KG1 (cell line): Measurements from ENCODE around the gene MPZL1.
A peak's percentile ranks its signal among the peaks of the same experiment; 100 is the strongest.
"Not testable (repeated sequence)": the region's sequence is repeated elsewhere in the genome, so short reads cannot be mapped to it uniquely, and the experiment has no call there.

Experiments used
- DNase-seq: peaks from one replicate; lab custom pipeline; 2025; lab: John Stamatoyannopoulos, UW

The MPZL1 gene

DNA sequence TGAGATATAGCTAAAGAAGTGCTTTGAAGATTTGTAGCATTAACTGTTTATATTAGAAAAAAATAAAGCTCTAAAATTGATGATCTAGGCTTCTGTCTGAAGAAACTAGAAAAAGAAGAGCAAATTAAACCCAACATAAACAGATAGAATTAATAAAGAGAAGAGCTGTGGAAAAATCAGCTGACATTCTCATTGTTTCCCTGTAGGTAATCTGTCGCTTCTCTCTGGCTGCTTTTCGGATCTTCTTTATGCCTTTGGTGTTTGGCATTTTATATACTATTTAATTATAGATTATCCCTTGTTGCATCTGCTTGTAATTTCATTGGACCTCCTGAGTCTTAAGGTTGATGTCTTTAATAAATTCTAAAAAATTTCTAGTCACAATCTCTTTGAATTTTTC, 59.8 kb downstream of the MPZL1 start:
- DNase-seq, result no peak

DNA sequence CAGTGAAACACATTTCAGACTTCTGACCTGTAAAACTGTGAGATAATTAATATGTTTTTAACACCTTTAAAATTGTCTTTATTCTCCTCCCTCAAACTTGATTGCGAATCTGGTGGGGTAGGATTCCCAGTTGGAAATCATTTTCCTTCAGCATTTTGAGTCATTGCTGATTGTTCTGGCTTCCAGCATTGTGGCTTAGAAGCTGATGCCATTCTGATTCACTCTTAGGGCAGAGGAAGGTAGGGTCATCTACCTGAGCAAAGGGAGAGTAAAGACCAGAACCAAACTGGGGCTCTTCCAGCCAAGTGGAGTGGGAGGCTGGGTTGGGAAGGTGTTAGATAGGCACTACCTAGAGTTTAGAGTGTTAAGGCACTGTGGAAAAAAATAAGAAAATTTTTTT, 61.2 kb downstream of the MPZL1 start:
- no peak for DNase-seq

DNA sequence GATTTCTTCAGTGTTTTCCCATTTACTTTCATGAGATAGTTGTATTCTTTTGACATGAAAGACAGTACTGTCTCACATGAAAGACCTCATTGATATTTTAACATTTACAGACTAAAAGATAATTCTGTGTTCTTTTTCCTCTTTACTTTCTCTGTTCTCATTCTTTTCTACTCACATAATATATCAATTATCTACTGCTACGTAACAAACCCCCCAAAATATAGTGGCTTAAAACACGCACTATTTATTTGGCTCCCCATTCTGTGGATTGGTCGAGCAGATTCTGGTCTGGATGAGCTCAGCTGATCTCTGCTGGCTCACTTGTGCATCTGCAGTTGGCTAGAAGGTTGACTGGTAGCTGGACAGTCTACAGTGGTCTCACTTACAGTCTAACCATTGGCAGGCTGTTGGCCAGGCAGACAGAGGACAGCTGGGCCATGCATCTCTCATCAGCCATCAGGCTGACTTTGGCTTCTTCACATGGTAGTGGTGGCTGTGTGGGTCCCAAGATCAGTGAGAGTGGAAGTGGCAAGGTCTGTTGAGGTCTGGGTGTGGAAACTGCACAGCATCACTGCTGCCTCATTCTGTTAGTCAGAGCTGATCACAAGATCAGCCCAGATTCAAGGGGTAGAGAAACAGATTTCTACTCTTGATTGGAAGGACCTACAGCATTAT, 63.2 kb downstream of the MPZL1 start:
- DNase-seq, result no peak

DNA sequence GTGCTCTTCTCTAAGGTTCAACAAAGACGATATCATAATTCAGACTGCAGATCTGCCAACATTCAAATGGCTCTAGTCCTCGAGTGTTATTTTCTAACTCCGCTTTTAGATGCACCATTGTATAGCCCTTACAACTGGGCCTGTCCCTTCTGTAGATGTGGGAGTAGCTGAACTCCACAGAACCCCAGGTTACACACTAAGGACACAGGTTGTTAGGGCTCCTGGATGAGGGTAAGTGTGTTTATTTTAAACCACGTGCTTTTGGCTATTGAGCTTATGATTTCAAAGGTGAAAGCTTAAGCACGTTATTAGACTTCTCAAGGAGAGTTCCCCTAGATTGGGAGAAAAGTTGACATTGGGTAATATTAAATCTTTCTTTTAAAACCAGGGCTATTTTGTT, 64.7 kb downstream of the MPZL1 start:
- DNase-seq, result no peak

DNA sequence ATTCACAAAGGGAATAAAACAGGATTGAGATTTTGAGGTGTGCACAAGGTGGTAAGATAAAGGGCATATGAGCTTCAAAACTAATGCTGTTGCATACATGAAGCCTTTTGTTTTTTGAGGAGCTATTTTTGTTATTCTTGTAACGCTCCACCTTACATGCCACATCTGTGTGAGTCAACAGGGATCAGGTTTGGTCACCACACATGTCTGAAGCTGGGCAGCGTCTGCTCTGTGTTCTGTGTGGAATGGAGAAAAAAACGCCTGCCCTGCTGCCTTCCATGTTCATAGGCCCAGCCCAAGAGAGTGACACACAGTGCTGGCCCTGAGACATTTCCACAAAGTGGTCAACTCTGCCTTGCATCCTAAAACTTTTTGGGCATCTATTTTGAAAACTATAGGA, 67.7 kb downstream of the MPZL1 start:
- no peak for DNase-seq

DNA sequence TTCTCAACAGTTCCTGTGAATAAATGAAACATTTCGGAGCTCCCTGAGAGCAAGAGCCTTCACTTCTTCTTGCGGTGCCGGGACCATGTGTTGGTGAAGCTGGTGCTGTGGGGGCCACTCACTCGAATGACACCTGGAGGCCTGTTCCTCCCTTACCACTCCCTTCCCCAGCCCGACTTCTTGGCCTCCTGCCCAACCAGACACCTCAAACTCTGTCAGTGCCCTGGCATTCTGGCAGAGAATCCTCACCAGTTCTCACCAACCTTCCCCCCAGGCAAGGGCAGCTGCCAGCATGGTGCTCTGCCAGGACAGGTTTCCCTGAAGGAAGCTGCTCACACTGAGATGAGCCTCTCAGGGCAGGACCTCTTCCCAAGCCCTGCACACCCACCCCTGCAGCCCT, 68.3 kb downstream of the MPZL1 start:
- DNase-seq, result no peak

DNA sequence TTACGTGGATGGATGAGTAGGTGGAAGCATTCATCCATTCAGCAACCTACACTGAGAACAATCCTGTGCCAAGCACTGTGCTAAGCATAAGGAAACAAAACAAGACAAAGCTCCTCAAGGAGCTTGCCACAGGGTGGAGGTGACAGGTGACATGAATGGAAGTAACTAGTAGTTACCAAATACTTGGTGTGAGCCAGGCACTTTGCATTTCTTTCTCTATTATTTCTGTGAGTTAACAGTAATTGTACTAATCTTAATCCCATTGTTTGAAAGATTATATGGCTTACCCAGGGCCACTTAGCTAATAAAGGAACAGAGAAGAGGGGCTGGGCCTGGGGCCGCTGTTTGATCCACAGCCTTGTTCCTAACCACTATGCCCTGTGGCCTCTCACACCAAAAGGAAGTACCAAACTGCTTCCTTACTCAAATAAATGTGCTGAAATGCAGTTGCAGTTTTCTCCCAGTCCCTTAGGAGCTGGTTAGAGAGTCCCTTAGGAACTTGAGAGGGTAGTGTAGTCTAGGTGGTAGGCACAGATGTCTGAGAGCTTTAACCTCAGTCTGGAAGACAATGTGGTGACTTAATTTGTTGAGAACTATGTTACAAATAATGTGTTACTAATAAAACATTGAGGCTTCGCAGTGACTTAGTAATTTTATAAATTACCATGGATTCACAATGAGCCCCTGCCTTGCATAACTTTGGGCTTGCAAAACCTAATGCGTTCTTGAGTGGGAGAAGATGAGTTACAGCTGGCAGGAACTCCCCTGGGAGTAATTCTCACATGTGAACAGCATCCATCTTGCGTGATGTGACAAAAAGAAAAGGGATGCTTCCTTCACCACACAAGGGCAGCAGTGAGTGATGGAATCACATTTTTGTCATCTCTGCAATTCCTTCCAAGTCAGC, 69.8 kb downstream of the MPZL1 start:
- no peak for DNase-seq

DNA sequence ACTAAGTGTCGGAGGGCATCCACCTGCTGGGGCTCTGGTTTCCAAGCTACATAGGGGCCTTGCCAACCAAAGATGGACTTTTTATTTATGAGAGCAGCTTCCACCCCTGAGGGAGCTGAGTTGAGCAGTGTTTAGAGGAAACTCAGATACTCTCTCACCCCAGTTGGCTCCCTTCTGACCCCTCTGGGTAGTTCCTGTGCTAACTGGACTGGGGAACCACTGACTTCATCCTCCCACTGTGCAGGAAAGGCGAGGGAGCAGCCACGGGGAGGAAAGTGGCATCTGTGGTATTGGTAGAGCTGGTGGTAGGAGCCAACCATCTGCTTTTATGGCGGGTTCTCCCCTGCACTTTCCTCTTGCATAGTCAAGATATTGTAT, 70.4 kb downstream of the MPZL1 start:
- DNase-seq, result no peak

DNA sequence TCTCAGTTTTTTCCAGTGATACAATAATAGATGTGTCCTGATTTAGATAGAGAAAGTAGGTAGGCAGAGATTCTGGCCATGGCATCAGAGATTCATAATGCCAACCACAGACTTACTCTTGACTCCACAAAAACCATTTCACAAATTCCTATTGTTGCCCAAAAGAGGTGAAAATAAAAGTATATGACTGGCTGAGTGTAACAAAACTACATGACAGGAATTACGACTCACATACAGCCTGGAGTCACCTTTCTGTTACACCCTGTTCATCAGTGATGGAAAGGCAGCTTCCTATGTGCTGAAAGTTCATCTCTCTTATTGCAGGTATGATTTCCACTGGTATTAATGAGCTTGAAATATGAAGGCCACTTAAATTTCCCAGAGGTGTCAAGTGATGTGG, 72.3 kb downstream of the MPZL1 start:
- no peak for DNase-seq

DNA sequence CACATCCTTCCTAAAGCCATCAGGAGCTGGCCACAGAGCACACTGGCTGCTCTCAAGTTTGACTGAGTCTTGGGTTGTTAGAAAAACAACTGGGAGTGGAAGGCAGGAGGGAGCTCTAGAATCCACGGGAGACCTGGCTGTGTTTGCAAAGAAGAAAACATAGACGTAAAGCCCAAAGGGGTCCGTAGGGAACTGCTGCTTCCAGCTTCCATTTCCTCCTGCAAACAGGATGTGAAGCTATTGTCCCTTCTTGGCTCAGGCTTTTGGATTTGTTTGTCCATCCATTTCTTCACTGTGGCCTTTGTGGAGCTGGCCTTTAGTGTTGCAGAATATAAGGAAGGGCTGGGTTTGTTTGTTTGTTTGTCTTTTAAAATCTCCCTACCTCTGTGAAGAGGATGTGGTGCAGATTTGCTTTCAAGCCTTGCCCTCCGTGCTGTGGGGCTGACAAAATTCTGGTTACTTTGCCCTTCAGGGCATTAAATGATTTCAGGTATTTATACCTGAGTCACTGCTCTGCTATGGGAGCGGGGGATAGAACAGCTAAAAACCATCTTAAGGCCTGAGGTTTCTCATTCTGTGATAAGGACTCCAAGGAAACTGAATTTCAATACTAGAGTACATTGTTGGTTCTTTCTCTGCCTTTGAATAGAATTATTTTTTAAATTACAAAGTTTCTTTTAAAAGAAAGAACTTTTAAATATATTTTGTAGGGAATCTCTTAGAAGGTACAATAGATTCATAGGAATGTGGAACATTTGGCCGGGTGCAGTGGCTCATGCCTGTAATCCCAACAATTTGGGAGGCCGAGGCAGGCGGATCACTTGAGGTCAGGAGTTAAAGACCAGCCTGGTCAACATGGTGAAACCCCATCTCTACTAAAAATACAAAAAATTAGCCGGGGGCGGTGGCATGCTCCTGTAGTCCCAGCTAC, 74.3 kb downstream of the MPZL1 start:
- no peak for DNase-seq

DNA sequence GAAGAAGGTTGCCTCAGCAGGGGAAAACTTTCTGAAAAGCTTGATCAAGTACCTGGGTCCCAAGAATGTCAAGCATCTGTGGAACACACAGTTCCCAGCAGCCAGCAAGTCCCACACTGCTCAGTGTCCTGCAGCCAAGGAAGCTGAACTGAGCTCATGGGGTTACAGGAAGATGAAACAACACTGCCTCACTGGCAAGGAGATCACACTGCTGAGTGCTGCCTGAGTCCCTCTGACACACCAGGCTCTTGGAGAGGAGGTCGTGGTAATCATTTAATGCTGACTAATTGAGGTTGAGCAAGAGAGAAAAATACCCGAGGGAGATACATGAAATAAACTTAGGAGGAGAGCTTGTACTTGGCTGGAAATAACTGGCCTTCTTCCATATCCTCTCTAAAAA, 75.2 kb downstream of the MPZL1 start:
- DNase-seq, result no peak

DNA sequence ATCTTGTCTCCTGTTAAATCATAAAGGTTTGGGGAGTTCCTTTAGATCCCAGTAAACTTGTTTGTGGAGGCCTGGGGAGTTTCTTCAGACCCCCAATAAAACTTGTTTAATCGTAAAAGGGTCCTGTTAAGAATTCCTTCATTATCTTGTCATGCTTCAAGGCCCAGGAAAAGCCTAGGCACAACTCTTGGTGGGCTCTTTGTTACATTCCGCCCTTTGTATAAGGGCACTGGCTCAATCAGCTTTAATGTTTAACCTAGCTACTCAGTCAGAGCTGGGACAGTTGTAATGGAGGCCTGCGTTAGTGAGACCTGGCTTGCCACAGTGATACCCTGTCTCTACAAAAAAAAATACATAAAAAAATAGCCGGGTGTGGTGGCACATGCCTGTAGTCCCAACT, 77.2 kb downstream of the MPZL1 start:
- no peak for DNase-seq

DNA sequence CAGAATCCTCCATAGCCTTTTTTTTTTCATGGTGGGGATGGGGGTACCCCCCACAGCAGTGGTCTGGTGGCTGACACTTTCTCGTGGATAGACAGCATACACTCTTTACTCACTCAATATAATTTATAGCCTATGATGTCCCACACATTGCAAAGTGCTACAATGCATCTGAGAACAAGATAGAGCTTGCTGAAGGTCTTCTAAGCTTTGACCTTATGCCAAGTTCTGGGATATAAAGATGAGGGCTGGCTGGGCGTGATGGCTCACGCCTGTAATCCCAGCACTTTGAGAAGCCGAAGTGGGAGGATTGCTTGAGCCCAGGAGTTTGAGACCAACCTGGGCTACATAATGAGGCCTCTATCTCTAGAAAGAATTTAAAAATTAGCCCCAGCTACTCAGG, 78.0 kb downstream of the MPZL1 start:
- no peak for DNase-seq

DNA sequence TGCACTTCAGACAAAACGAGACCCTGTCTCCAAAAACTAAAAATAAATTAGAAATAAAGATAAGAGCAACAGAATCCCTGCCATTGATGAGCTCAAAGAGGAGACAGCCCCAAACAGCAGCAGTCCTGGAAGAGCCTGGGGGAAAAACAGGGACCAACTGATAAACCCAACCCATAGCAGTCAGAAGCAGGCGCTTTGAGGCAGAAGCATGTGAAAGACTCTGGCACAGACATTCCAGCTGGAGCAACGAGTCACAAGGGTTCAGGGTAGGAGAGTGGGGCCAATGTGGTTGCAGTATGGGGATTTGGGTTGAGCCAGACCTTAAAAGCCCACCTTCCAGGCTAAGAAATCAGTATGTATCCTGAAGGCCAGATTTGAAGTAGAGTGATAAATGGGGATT, 78.5 kb downstream of the MPZL1 start:
- no peak for DNase-seq

DNA sequence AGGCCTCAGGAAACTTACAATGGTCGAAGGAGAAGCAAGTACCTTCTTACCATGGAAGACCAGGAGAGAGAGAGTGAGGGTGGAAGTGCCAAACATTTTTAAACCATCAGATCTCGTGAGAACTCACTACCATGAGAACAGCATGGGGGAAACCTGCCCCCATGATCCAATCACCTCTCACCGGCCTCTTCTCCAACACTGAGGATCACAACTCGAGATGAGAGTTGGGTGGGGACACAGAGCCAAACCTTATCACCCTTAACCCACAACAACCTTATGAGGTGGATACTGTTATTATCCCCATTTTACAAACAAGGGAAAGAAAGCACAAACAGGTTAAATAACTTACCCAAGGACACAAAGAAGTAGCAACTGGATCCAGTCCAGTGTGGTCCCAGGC, 80.5 kb downstream of the MPZL1 start:
- DNase-seq, result no peak

DNA sequence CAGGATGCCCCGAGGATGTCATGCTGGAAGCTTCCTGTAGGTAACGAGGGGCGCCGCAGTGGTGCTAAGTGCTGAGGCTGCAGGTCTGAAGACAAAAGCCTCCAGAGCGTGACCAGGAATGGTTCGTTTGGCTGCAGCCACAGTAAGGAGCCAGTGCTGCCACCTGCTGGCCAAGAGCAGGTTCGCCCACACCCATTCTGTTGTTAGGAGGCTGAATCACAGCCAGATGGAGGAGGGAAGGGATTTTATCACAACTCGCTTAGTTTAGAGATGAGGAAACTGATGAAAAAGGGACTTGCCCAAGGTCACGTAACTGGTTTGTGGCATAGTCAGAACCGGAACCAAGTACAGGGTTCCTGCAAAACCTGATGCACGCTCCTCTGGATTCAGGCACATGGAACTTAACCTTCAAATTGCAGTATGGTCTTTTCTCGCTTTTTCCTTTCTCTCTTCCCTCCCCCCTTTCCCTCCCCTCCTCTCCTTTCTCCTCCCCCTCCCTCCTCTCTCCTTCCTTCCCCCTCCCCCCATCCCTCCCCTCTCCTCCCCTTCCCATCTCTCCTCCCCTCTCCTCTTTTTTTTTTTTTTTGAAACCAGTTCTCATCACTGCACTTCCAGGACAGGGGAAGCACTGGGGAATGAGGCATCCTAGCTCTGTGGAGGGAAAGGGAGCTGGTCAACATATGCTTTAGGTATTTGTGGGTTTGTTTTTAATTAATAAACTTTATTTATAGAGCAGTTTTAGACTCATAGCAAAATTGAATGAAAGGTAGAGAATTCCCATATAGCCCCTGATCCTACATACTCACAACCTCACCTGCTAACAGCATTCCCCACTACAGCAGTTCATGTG, 81.8 kb downstream of the MPZL1 start:
- DNase-seq, result peak; percentile 85

DNA sequence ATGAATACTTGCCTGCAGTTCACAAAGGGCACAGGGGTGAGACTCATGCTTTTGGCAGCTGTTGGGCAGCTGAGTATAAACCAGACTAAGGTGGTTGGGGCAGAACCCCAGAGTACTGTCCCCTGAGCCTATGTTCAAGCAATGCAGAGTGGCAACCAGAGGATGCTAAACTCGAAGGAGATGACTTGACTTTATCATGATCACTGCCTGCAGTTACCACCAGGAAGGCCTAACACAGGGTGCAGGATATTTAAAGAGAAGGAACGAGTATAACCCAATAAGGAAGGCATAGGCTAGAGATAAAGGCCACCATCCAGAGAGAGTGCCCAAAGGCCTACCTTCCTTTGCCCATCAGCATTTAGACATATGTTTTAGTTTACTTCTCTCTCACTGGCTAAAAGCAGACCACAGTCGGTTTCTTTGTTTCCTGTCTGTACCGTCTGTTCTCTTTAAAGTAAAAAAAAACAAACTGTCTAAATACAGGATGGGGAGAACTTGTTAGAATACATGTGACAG, 83.3 kb downstream of the MPZL1 start:
- DNase-seq, result peak; percentile 61

DNA sequence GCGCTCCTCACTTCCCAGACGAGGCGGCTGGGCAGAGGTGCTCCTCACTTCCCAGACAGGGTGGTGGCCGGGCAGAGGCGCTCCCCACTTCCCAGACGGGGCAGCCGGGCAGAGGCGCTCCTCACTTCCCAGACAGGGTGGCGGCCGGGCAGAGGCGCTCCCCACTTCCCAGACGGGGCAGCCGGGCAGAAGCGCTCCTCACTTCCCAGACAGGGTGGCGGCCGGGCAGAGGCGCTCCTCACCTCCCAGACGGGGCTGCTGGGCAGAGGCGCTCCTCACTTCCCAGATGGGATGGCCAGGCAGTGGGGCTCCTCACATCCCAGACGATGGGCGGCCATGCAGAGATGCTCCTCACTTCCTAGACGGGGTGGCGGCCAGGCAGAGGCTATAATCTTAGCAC, 84.5 kb downstream of the MPZL1 start:
- not testable (repeated sequence) for DNase-seq

DNA sequence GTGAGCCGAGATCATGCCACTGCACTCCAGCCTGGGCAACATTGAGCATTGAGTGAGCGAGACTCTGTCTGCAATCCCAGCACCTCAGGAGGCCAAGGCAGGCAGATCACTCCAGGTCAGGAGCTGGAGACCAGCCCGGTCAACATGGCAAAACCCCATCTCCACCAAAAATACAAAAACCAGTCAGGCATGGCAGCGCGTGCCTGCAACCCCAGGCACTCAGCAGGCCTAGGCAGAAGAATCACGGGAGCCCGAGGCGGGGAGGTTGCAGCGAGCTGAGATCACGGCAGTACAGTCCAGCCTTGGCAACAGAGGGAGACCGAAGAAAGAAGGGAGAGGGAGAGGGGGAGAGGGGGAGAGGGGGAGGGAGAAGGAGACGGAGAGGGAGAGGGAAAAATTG, 84.9 kb downstream of the MPZL1 start:
- DNase-seq, result not testable (repeated sequence)

DNA sequence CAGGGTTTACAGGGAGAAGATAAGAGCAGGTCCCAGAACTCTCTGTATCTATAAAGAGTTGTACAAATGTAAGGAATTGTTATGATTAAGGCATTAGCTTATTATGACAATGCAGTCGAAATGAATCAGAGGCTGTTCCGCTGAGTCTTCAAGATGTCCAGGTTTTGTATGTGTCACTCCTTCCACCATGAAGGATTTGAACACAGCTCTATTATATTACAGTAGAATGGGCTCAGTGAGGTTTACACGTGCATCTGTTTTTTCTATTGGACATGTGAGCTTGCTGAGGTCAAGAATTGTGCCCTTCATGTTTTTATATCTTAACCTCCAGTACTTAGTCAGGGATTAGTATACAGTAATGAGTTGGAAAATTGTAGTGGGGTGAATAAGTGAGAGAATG, 86.3 kb downstream of the MPZL1 start:
- no peak for DNase-seq

DNA sequence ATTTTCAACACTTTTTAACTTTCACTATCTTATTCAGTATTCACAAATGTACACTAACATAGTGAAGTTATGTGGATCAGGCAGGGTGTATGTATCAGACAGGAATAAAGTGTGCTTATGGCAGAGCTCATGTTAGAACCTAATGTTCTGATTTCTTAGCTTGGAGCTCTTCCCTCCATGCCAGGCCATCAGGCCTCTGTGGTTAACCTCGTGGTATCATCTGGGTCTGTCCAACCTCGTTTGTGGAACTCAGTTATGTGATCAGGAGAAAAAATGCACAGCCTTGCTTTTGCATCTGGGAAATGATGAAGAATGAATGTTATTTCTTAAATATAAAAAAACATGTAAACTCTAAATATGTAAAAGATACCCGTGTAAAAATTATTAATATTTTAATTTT, 86.9 kb downstream of the MPZL1 start:
- no peak for DNase-seq
